Neural progenitor cell (in vitro differentiated cells): Measurements from ENCODE around the gene ZNF140. TPM values are rescaled to one million over a fixed set of nuclear protein-coding genes. Genes with fewer than 3 reads are reported as not detected.

Experiments
- DNase-seq: peaks from one replicate; pipeline ENCODE4 v3.0.0-alpha.2; 2016; ENCODE audit warnings: low spot score
- H2AFZ ChIP-seq: fragments of 200-600 bp; sonication (generic); replicated peaks from 2 replicates; pipeline ENCODE4 v1.6.1; 2016; ENCODE audit warnings: antibody characterized with exemption
- H3F3A ChIP-seq: fragments of 200-600 bp; sonication (generic); 2 replicates; pipeline ENCODE4 v1.6.1; 2016; ENCODE audit warnings: antibody characterized with exemption, low read depth
- H3K27ac ChIP-seq: fragments of 200-600 bp; sonication (generic); 2 replicates; pipeline ENCODE4 v1.5.1; 2016; ENCODE audit warnings: mild to moderate bottlenecking
- H3K27me3 ChIP-seq: fragments of 200-600 bp; sonication (generic); 2 replicates; pipeline ENCODE4 v1.6.1; 2016; ENCODE audit warnings: mild to moderate bottlenecking, moderate library complexity
- H3K36me3 ChIP-seq: fragments of 200-600 bp; sonication (generic); 2 replicates; pipeline ENCODE4 v1.5.1; 2016
- H3K4me1 ChIP-seq: fragments of 200-600 bp; sonication (generic); 2 replicates; pipeline ENCODE4 v1.6.1; 2016; ENCODE audit warnings: mixed run types
- H3K4me2 ChIP-seq: fragments of 200-600 bp; sonication (generic); 2 replicates; pipeline ENCODE4 v1.6.1; 2016
- H3K4me3 ChIP-seq: fragments of 200-600 bp; sonication (generic); 2 replicates; pipeline ENCODE4 v1.5.1; 2016
- H3K79me2 ChIP-seq: fragments of 200-600 bp; sonication (generic); 2 replicates; pipeline ENCODE4 v1.6.1; 2016; ENCODE audit warnings: low read depth
- H3K9ac ChIP-seq: fragments of 200-600 bp; sonication (generic); 2 replicates; pipeline ENCODE4 v1.6.1; 2016
- H3K9me3 ChIP-seq: fragments of 200-600 bp; sonication (generic); 2 replicates; pipeline ENCODE4 v1.5.1; 2016; ENCODE audit warnings: low read depth
- H4K20me1 ChIP-seq: fragments of 200-600 bp; sonication (generic); 2 replicates; pipeline ENCODE4 v1.6.1; 2016; ENCODE audit warnings: low read depth
- H3K27ac Mint-ChIP-seq: 3 replicates; pipeline ENCODE4 v1.8.0; 2021; ENCODE audit warnings: mixed read lengths
- H3K27me3 Mint-ChIP-seq: 2 replicates; pipeline ENCODE4 v1.8.0; 2022; ENCODE audit warnings: low read depth, mild to moderate bottlenecking, inconsistent platforms, moderate library complexity, mixed read lengths; ENCODE audit not compliant: insufficient read depth
- H3K36me3 Mint-ChIP-seq: 3 replicates; pipeline ENCODE4 v1.8.0; 2021; ENCODE audit warnings: mixed read lengths
- H3K4me1 Mint-ChIP-seq: 3 replicates; pipeline ENCODE4 v1.8.0; 2021; ENCODE audit warnings: mixed read lengths
- H3K4me3 Mint-ChIP-seq: 3 replicates; pipeline ENCODE4 v1.8.0; 2021; ENCODE audit warnings: mild to moderate bottlenecking, moderate library complexity, mixed read lengths
- H3K9me3 Mint-ChIP-seq: 3 replicates; pipeline ENCODE4 v1.8.0; 2020; ENCODE audit warnings: mixed read lengths
- CTCF ChIP-seq: fragments of 200-600 bp; sonication (generic); IDR thresholded peaks from 2 replicates; pipeline ENCODE4 v1.5.1; 2017; ENCODE audit warnings: antibody characterized with exemption, mild to moderate bottlenecking
- EZH2 ChIP-seq: fragments of 200-600 bp; sonication (generic); IDR thresholded peaks from 2 replicates; pipeline ENCODE4 v1.6.1; 2017; ENCODE audit warnings: antibody characterized with exemption, mild to moderate bottlenecking, moderate library complexity
- EZH2phosphoT487 ChIP-seq: fragments of 200-600 bp; sonication (generic); IDR thresholded peaks from 2 replicates; pipeline ENCODE4 v1.6.1; 2017; ENCODE audit warnings: antibody characterized with exemption
- total RNA-seq: library from RNA; depleted of rRNA; stranded (reverse); fragments of >200 nt; gene quantifications from 2 replicates; pipeline ENCODE4 v1.2.3, GENCODE V29; 2015; ENCODE audit warnings: low replicate concordance

ZNF140 gene
- total RNA-seq, 1 donor from 2014 or later = 35.3 TPM

GRCh38 chr12:133081159-133081780 is 547 bp downstream of the ZNF140 start:
- H3K27me3 ChIP-seq = no peaks in the 10 kb centered on the region
- H3K4me1 Mint-ChIP-seq = peaks cover 3% of the 10 kb centered on the region
- H3K27me3 Mint-ChIP-seq = peaks cover 7% of the 10 kb centered on the region
- H3K9me3 ChIP-seq = peaks cover 59% of the 10 kb centered on the region
- H3K9ac ChIP-seq = peak overlapping the region; percentile 95
- H3F3A ChIP-seq = peaks cover 7% of the 10 kb centered on the region
- peaks cover 68% of the 10 kb centered on the region for H3K9me3 Mint-ChIP-seq
- peak overlapping the region; percentile 66 for H3K4me2 ChIP-seq
- TF ChIP-seq CTCF (no peak), EZH2phosphoT487 (no peak), EZH2 (no peak)
- peak overlapping the region; percentile 79 for H3K4me3 ChIP-seq
- no peaks in the 10 kb centered on the region for H4K20me1 ChIP-seq
- H3K36me3 Mint-ChIP-seq = peaks cover 54% of the 10 kb centered on the region
- H3K27ac ChIP-seq = peak overlapping the region; percentile 98
- DNase-seq = no peak
- peaks cover 25% of the 10 kb centered on the region for H3K79me2 ChIP-seq
- H3K4me3 Mint-ChIP-seq = no peak overlapping the region
- H3K36me3 ChIP-seq = peaks cover 46% of the 10 kb centered on the region
- no peak overlapping the region for H3K27ac Mint-ChIP-seq
- H2AFZ ChIP-seq = peak overlapping the region; percentile 69
- H3K4me1 ChIP-seq = peaks cover 4% of the 10 kb centered on the region

- Histone ChIP-seq H3F3A (peaks cover 7% of the 10 kb centered on the region), H3K27me3 (no peaks in the 10 kb centered on the region), H3K9me3 (peaks cover 52% of the 10 kb centered on the region), H3K4me2 (no peak overlapping the region), H3K4me3 (peak overlapping the region; percentile 79), H3K4me1 (peaks cover 4% of the 10 kb centered on the region), H2AFZ (no peak overlapping the region), H4K20me1 (no peaks in the 10 kb centered on the region), H3K27ac (no peak overlapping the region), H3K9ac (no peak overlapping the region), H3K79me2 (peaks cover 29% of the 10 kb centered on the region), H3K36me3 (peaks cover 64% of the 10 kb centered on the region)
- DNase-seq = no peak
- peaks cover 68% of the 10 kb centered on the region for H3K36me3 Mint-ChIP-seq
- no peak overlapping the region for H3K27ac Mint-ChIP-seq
- H3K9me3 Mint-ChIP-seq = peaks cover 65% of the 10 kb centered on the region
- TF ChIP-seq EZH2 = no peak
- TF ChIP-seq EZH2phosphoT487 = no peak
- no peak for TF ChIP-seq CTCF
- no peak overlapping the region for H3K4me3 Mint-ChIP-seq
- H3K27me3 Mint-ChIP-seq = peaks cover 9% of the 10 kb centered on the region
- peaks cover 3% of the 10 kb centered on the region for H3K4me1 Mint-ChIP-seq
Observed at GRCh38 chr12:133083345-133083744, 2.6 kb downstream of the ZNF140 start.

- H3K9ac ChIP-seq = no peak overlapping the region
- H3K4me3 ChIP-seq = peak overlapping the region; percentile 13
- H4K20me1 ChIP-seq = no peaks in the 10 kb centered on the region
- peaks cover 24% of the 10 kb centered on the region for H3F3A ChIP-seq
- H3K4me3 Mint-ChIP-seq = no peak overlapping the region
- TF ChIP-seq EZH2 (no peak), EZH2phosphoT487 (no peak)
- H3K27me3 Mint-ChIP-seq = peaks cover 5% of the 10 kb centered on the region
- no peaks in the 10 kb centered on the region for H3K4me1 Mint-ChIP-seq
- no peak overlapping the region for H3K27ac Mint-ChIP-seq
- peaks cover 83% of the 10 kb centered on the region for H3K9me3 ChIP-seq
- H3K4me1 ChIP-seq = no peaks in the 10 kb centered on the region
- peaks cover 93% of the 10 kb centered on the region for H3K9me3 Mint-ChIP-seq
- no peaks in the 10 kb centered on the region for H3K79me2 ChIP-seq
- peaks cover 92% of the 10 kb centered on the region for H3K36me3 ChIP-seq
- H3K27ac ChIP-seq = no peak overlapping the region
- H3K27me3 ChIP-seq = no peaks in the 10 kb centered on the region
- no peak for DNase-seq
- H3K4me2 ChIP-seq = no peak overlapping the region
- peaks cover 88% of the 10 kb centered on the region for H3K36me3 Mint-ChIP-seq
- H2AFZ ChIP-seq = no peak overlapping the region
Observed at GRCh38 chr12:133105620-133106019, 24.9 kb downstream of the ZNF140 start.

GRCh38 chr12:133106253-133106652 is 25.5 kb downstream of the ZNF140 start:
- no peak overlapping the region for H3K27ac Mint-ChIP-seq
- no peaks in the 10 kb centered on the region for H3K27me3 ChIP-seq
- H3F3A ChIP-seq = peaks cover 28% of the 10 kb centered on the region
- H3K4me3 ChIP-seq = peak overlapping the region; percentile 13
- peaks cover 93% of the 10 kb centered on the region for H3K9me3 Mint-ChIP-seq
- no peak for TF ChIP-seq CTCF
- TF ChIP-seq EZH2phosphoT487 = no peak
- TF ChIP-seq EZH2 = no peak
- H3K9ac ChIP-seq = no peak overlapping the region
- H3K9me3 ChIP-seq = peaks cover 82% of the 10 kb centered on the region
- no peak overlapping the region for H2AFZ ChIP-seq
- H3K4me1 Mint-ChIP-seq = no peaks in the 10 kb centered on the region
- peaks cover 86% of the 10 kb centered on the region for H3K36me3 Mint-ChIP-seq
- peaks cover 91% of the 10 kb centered on the region for H3K36me3 ChIP-seq
- no peaks in the 10 kb centered on the region for H4K20me1 ChIP-seq
- peaks cover 5% of the 10 kb centered on the region for H3K27me3 Mint-ChIP-seq
- no peak for DNase-seq
- no peaks in the 10 kb centered on the region for H3K79me2 ChIP-seq
- no peaks in the 10 kb centered on the region for H3K4me1 ChIP-seq
- H3K27ac ChIP-seq = no peak overlapping the region
- H3K4me3 Mint-ChIP-seq = no peak overlapping the region
- no peak overlapping the region for H3K4me2 ChIP-seq
